HG03196 (cell line): ENCODE measurements around the gene CCDC160.
"Not testable (repeated sequence)": the region's sequence is repeated elsewhere in the genome, so short reads cannot be mapped to it uniquely, and the experiment has no call there.

Source experiments
- ATAC-seq: cut with Tn5 transposase; IDR thresholded peaks from one replicate; pipeline ENCODE4 v1.9.1; 2021; ENCODE audit not compliant: unreplicated experiment

Gene CCDC160

GRCh38 chrX:134236626-134237614 lies at the start of gene CCDC160:
TSS of gene CCDC160 (plus strand) at chrX:134237182. CDS start at chrX:134244801, 7,619 bp downstream.
- ATAC-seq: no peak

GRCh38 chrX:134191281-134191680 lies 45.7 kb upstream of the CCDC160 start:
- ATAC-seq: no peak

- ATAC-seq: no peak
Measured at GRCh38 chrX:134194915-134195314, 42.1 kb upstream of the CCDC160 start.

GRCh38 chrX:134202561-134202960 lies 34.4 kb upstream of the CCDC160 start:
- no peak for ATAC-seq

- ATAC-seq: no peak
Measured at GRCh38 chrX:134206221-134206620, 30.8 kb upstream of the CCDC160 start.

GRCh38 chrX:134210465-134210864 lies 26.5 kb upstream of the CCDC160 start:
- no peak for ATAC-seq

- no peak for ATAC-seq
Measured at GRCh38 chrX:134235236-134235635, 1.7 kb upstream of the CCDC160 start.

- ATAC-seq: not testable (repeated sequence)
Measured at GRCh38 chrX:134238144-134238543, 1.2 kb downstream of the CCDC160 start.

- ATAC-seq: no peak
Measured at GRCh38 chrX:134239016-134239415, 2.0 kb downstream of the CCDC160 start.

GRCh38 chrX:134240209-134240608 lies 3.2 kb downstream of the CCDC160 start:
- ATAC-seq: no peak

GRCh38 chrX:134241960-134242619 lies 5.1 kb downstream of the CCDC160 start:
- no peak for ATAC-seq

- no peak for ATAC-seq
Measured at GRCh38 chrX:134244043-134244442, 7.1 kb downstream of the CCDC160 start.

GRCh38 chrX:134246282-134246681 lies 9.3 kb downstream of the CCDC160 start:
- no peak for ATAC-seq

GRCh38 chrX:134247492-134247891 lies 10.5 kb downstream of the CCDC160 start:
- no peak for ATAC-seq

- no peak for ATAC-seq
Measured at GRCh38 chrX:134249241-134249640, 12.3 kb downstream of the CCDC160 start.

- no peak for ATAC-seq
Measured at GRCh38 chrX:134251241-134251640, 14.3 kb downstream of the CCDC160 start.

- no peak for ATAC-seq
Measured at GRCh38 chrX:134254511-134254910, 17.5 kb downstream of the CCDC160 start.

GRCh38 chrX:134255555-134255954 lies 18.6 kb downstream of the CCDC160 start:
- no peak for ATAC-seq

- no peak for ATAC-seq
Measured at GRCh38 chrX:134256684-134257083, 19.7 kb downstream of the CCDC160 start.

GRCh38 chrX:134258202-134258601 lies 21.2 kb downstream of the CCDC160 start:
- no peak for ATAC-seq

GRCh38 chrX:134285934-134286333 lies 49.0 kb downstream of the CCDC160 start:
- ATAC-seq: not testable (repeated sequence)

- no peak for ATAC-seq
Measured at GRCh38 chrX:134287346-134287745, 50.4 kb downstream of the CCDC160 start.
